ENCODE results near the gene MYL12A.

Gene MYL12A

DNA sequence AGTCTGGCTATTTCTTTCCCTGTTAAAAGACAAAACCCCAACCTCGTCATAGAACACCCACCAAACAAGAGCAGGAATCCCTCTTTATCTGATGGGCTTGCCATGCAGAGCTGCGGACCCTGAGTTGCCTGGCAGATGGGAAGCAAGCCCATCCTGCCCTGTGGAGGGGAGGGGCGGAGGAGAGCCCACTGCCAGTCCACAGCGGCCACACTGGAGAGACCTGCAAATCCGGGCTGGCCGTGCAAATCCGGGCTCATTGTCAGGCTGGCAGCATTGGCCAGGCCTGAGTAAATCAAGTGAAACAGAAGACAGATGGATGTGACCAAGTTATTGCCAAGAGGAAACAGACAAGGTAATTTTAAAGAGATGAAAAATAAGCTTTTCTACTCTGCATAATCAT lies 36.3 kb downstream of the MYL12A start:
- peak overlapping the region; percentile 57 for H3K27ac ChIP-seq (ENCODE audit: low read depth, low read length, severe bottlenecking)
- 77 to 88% methylated on average over 6 of the region's 7 CpGs for WGBS, 2 experiments (ENCODE audit: insufficient coverage in 2 of 2)

DNA sequence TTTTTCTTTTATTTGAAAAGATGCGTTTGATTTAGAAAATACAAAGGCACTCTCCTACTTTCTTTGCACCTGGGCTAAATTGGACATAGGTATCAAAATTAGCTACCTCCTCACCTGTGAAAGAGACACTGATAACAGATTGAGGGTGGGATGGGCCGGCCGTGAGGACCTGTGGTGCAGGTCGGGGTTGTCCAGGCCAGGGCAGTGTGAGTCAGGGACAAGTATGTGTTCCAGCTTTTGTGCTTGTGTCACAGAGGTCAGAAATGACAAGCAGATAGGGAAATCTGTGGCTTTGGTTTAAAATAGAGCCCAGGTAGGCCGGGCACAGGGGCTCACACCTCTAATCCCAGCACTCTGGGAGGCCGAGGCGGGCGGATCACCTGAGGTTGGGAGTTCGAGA lies 36.9 kb downstream of the MYL12A start:
- Histone ChIP-seq H3K27ac (ENCODE audit: low read depth, low read length, severe bottlenecking) (no peak overlapping the region), H3K36me3 (ENCODE audit: control insufficient read depth, insufficient read depth, low read length) (no peaks in the 10 kb centered on the region), H3K4me1 (ENCODE audit: control insufficient read depth, insufficient read depth, low read length, poor library complexity, severe bottlenecking) (peaks cover 18% of the 10 kb centered on the region), H3K9me3 (ENCODE audit: control insufficient read depth, low read length) (peaks cover 4% of the 10 kb centered on the region), H3K4me3 (ENCODE audit: extremely low read depth, insufficient read depth, low read length, poor library complexity, severe bottlenecking) (no peak overlapping the region)
- 94 to 98% methylated on average over 6 of the region's 9 CpGs for WGBS, 2 experiments (ENCODE audit: insufficient coverage in 2 of 2)

More for the DNA sequence above, 36.3 kb downstream of the MYL12A start:
- Histone ChIP-seq H3K4me3 (ENCODE audit: extremely low read depth, insufficient read depth, low read length, poor library complexity, severe bottlenecking) (no peak overlapping the region), H3K36me3 (ENCODE audit: control insufficient read depth, insufficient read depth, low read length) (no peaks in the 10 kb centered on the region), H3K9me3 (ENCODE audit: control insufficient read depth, low read length) (peaks cover 4% of the 10 kb centered on the region), H3K4me1 (ENCODE audit: control insufficient read depth, insufficient read depth, low read length, poor library complexity, severe bottlenecking) (peaks cover 18% of the 10 kb centered on the region)

DNA sequence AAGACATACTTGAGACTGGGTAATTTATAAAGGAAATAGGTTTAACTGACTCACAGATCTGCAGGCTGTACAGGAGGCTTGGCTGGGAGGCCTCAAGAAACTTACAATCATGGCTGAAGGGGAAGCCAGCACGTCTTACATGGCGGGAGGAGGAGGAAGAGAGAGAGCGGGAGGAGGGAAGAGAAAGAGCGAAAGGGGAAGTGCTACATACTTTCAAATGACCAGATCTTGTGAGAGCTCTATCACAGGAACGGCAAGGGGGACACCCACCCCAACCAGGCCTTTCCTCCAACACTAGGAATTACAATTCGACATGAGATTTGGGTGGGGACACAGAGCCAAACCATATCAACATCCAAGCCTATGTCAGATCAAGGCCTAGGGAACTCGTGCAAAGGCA lies 38.6 kb downstream of the MYL12A start:
- 79 to 96% methylated on average over 2 to 4 of the region's 7 CpGs for WGBS, 2 experiments (ENCODE audit: insufficient coverage in 2 of 2)
- Histone ChIP-seq H3K9me3 (ENCODE audit: control insufficient read depth, low read length) (peaks cover 10% of the 10 kb centered on the region), H3K4me1 (ENCODE audit: control insufficient read depth, insufficient read depth, low read length, poor library complexity, severe bottlenecking) (peaks cover 18% of the 10 kb centered on the region), H3K36me3 (ENCODE audit: control insufficient read depth, insufficient read depth, low read length) (no peaks in the 10 kb centered on the region), H3K4me3 (ENCODE audit: extremely low read depth, insufficient read depth, low read length, poor library complexity, severe bottlenecking) (no peak overlapping the region), H3K27ac (ENCODE audit: low read depth, low read length, severe bottlenecking) (no peak overlapping the region)

DNA sequence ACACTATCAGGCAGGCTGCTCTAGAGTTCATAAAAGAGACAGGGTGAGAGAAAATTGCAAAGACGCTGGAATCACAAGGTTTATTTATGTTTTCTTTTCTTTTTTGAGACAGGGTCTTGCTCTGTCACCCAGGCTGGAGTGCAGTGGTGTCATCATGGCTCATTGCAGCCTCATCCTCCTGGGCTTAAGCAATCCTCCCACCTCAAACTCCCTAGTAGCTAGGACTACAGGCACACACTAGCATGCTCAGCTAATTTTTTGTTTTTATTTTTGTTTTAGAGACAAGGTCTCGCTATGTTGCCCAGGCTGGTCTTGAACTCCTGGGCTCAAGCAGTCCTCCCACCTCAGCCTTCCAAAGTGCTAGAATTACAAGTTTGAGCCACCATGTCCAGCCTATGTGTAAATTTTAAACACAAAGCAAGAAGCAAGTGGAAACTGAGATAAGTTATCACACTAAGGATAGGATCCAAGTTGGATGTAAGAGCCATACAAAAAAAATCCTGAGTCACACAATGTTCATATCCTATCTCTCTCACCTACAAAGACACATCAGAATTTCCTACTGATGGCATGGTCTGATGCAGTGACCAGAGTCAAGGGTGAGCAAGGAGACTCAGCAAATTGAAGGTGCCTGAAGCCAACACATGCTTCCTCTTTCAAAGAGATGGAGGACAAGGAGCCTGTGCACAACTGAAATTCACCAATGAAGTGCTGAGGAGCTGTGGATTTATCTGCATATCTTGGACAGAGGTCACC lies 45.8 kb downstream of the MYL12A start:
- Histone ChIP-seq H3K9me3 (ENCODE audit: control insufficient read depth, low read length) (peaks cover 16% of the 10 kb centered on the region), H3K4me1 (ENCODE audit: control insufficient read depth, insufficient read depth, low read length, poor library complexity, severe bottlenecking) (no peaks in the 10 kb centered on the region), H3K27ac (ENCODE audit: low read depth, low read length, severe bottlenecking) (no peak overlapping the region), H3K36me3 (ENCODE audit: control insufficient read depth, insufficient read depth, low read length) (peaks cover 5% of the 10 kb centered on the region), H3K4me3 (ENCODE audit: extremely low read depth, insufficient read depth, low read length, poor library complexity, severe bottlenecking) (no peak overlapping the region)
- 94 to 100% methylated on average over 1 to 2 of the region's 2 CpGs for WGBS, 2 experiments (ENCODE audit: insufficient coverage in 2 of 2)

DNA sequence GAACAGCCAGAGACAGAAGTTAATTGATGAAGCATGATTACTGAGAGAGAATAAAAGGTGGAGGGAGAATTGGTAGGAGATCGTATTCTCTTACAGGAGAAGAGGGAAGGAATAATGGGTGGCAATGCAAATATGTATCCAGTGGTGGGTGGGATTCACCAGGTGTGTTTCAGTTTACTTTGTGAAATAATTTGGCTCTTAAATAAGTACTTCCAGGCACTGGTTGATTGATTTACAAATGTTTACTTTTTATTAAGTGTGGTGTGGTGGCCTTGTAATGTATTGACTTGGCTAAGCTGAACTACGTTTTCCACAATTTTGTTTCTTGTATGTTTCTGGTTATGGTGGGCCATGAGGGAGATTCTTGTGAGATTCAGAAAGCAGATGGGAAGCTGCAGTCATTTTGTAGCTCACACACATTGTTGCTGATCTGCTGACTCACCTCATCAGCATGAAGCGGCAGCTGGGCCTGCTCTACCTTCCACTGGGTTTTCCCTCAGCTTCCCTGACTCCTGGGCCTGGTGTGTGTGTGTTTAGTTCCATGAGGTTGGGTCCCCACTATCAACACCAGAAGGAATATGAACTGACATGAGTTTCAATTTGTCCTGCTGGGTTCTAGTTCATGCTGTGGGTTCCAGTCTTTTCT lies 47.0 kb downstream of the MYL12A start:
- WGBS, 2 experiments (ENCODE audit: insufficient coverage in 2 of 2): 94 to 97% methylated on average over 2 of the region's 3 CpGs
- Histone ChIP-seq H3K4me1 (ENCODE audit: control insufficient read depth, insufficient read depth, low read length, poor library complexity, severe bottlenecking) (no peaks in the 10 kb centered on the region), H3K4me3 (ENCODE audit: extremely low read depth, insufficient read depth, low read length, poor library complexity, severe bottlenecking) (no peak overlapping the region), H3K9me3 (ENCODE audit: control insufficient read depth, low read length) (peaks cover 19% of the 10 kb centered on the region), H3K36me3 (ENCODE audit: control insufficient read depth, insufficient read depth, low read length) (peaks cover 5% of the 10 kb centered on the region), H3K27ac (ENCODE audit: low read depth, low read length, severe bottlenecking) (no peak overlapping the region)

DNA sequence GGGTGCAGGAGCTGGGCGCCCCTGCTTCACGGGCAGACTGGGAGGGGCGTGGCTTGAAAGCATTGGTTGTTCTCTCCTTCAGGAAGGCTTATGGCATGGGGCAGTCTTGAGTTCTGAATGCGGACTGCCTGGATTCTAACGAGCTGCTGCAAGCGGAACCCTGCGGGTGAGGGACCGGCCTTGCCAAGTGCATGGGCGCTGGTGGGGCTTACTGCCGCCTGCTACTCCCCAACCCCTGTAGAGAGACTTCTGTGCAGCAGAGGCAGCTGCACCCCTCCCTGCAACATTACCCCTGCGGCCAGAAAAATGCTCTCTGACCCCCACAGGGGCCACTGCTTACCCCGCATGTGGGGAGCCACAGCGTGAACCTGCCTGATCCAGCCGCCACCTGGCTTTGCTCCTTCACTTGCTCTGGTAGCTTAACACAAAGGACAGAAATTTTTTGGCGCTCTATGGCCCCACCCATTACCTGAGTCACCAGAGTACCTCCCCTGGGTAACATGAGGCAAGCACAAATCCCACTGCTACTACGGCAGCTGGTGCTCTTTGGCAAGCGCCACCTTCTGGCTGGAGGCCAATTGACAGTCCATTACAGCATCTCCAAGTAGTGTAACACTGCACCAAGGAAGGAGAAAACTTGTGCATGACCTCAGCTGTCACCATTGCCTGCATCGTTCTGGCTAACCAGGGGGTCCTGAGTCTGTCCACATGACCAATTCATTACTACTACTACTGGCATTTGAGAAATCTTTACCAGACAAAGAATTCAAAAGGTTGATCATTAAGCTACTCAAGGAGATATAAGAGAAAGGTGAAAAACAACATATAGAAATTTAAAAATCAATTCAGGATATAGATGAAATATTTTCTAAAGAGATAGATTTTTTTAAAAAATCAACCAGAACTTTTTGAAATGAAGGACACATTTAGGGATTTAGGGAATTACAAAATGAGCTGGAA lies 49.7 kb downstream of the MYL12A start:
- 16 to 21% methylated on average over 15 of the region's 18 CpGs for WGBS, 2 experiments (ENCODE audit: insufficient coverage in 2 of 2)
- Histone ChIP-seq H3K36me3 (ENCODE audit: control insufficient read depth, insufficient read depth, low read length) (peaks cover 5% of the 10 kb centered on the region), H3K27ac (ENCODE audit: low read depth, low read length, severe bottlenecking) (peak overlapping the region; percentile 74), H3K4me1 (ENCODE audit: control insufficient read depth, insufficient read depth, low read length, poor library complexity, severe bottlenecking) (no peaks in the 10 kb centered on the region), H3K9me3 (ENCODE audit: control insufficient read depth, low read length) (peaks cover 14% of the 10 kb centered on the region), H3K4me3 (ENCODE audit: extremely low read depth, insufficient read depth, low read length, poor library complexity, severe bottlenecking) (peak overlapping the region; percentile 74)

DNA sequence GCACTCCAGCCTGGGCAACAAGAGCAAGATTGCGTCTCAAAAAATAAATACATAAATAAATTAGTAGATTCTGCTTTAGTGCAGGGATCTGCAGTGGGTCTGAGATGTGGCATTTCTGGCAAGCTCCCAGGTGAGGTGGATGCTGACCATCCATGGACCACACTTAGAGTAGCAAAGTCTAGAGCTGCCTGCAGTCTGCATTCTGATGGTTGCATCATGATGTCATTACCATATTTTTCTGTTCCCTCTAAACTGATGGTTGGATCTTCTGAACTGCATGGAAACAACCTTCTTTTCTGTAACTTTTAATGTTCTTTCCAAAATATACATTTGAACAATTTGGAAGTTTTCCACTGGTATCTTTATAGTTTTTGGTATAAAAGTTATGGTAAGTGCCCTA lies 57.2 kb downstream of the MYL12A start:
- H3K27ac ChIP-seq (ENCODE audit: low read depth, low read length, severe bottlenecking): no peak overlapping the region
- H3K4me3 ChIP-seq (ENCODE audit: extremely low read depth, insufficient read depth, low read length, poor library complexity, severe bottlenecking): no peak overlapping the region
- peaks cover 3% of the 10 kb centered on the region for H3K4me1 ChIP-seq (ENCODE audit: control insufficient read depth, insufficient read depth, low read length, poor library complexity, severe bottlenecking)
- no peaks in the 10 kb centered on the region for H3K36me3 ChIP-seq (ENCODE audit: control insufficient read depth, insufficient read depth, low read length)
- whole genome bisulfite sequencing, 2 experiments (ENCODE audit: insufficient coverage in 2 of 2): no CpG with 5 or more reads among the region's 1 CpG
- no peaks in the 10 kb centered on the region for H3K9me3 ChIP-seq (ENCODE audit: control insufficient read depth, low read length)

DNA sequence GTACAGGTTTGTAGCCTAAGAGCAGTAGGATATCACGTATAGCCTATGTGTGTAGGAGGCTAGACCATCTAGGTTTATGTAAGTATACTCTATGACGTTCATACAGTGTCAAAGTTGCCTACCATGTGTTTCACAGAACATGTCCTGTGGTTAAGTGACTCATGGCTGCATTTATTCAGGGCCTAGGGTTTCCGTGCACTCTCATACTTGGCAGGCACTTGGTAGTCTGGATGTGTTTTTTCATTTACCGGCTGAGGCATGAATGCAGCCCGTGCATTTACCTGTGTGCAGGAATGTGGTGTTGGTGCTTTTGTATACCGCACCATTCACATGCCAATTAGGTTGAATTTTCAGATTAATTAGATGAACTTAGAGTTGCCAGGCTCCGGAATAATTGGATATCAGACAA lies 57.8 kb downstream of the MYL12A start:
- Histone ChIP-seq H3K36me3 (ENCODE audit: control insufficient read depth, insufficient read depth, low read length) (no peaks in the 10 kb centered on the region), H3K9me3 (ENCODE audit: control insufficient read depth, low read length) (no peaks in the 10 kb centered on the region), H3K27ac (ENCODE audit: low read depth, low read length, severe bottlenecking) (no peak overlapping the region), H3K4me1 (ENCODE audit: control insufficient read depth, insufficient read depth, low read length, poor library complexity, severe bottlenecking) (peaks cover 3% of the 10 kb centered on the region), H3K4me3 (ENCODE audit: extremely low read depth, insufficient read depth, low read length, poor library complexity, severe bottlenecking) (no peak overlapping the region)
- WGBS, 2 experiments (ENCODE audit: insufficient coverage in 2 of 2): 93 to 95% methylated on average over 6 to 7 of the region's 7 CpGs
